ENCODE results near the gene IL17RD.

IL17RD gene

GRCh38 chr3:57064001-57064400 is 101.2 kb downstream of the IL17RD start:
- no peak for DNase-seq

GRCh38 chr3:57063032-57063431 is 102.1 kb downstream of the IL17RD start:
- no peak for DNase-seq

- DNase-seq: no peak
Measured at GRCh38 chr3:57062101-57062631, 103.0 kb downstream of the IL17RD start.

DNA sequence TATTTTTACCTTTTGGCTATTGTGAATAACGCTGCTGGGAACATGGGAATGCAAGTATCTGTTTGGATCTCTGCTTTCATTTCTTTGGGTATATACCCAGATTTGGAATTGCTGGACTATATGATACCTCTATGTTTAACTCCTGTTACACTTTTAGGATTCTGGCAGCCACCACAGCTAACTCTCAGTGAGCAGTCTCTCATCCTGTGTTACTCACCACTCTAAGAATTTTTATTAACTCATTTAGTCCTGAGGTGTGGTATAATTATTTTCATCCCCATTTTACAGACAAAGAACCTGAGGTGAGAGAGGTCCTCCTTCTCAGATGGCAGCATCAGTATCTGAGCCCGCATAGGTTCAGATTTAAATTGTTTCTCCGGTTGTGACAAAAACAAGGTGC is 103.6 kb downstream of the IL17RD start:
- DNase-seq: no peak

DNA sequence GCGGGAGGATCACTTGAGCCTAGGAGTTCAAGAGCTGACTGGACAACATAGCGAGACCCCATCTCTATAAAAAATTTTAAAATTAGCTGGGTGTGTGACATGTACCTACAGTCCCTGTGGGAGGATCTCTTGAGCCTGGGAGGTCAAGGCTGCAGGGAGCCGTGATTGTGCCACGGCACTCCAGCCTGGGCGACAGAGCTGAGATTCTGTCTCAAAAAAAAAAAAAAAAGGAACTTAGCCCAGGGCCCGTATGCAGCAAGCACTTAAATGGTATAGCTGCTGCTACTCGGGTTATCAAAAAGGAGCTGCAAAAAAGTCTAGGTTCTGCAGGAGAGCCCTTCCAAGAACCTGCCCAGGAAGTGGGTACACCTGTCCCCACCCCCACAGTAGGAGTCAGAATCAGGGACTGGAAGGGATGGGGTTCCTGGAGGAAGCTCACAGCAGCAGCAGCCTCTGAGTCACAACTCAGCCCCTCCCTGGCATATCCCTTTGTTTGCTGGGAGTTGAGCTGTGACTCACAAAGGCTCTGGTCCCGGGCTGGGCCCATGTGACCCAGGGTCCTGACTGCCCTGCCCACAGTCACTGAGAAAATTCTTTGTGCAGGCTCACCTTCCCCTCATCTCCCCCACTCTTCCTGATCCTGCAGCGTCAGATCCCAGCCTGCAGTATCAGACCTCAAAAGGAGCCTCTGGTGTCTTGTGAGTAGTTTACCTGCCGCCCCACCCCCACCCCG is 104.9 kb downstream of the IL17RD start, which contains the start of gene SPATA12:
Gene SPATA12, plus strand, starts transcription at position 576 of the 733 bp plus-strand sequence. CDS start 13,031 bp downstream, outside the sequence.
- DNase-seq: peak; percentile 86

GRCh38 chr3:57059411-57059810 is 105.7 kb downstream of the IL17RD start:
- peak; percentile 56 for DNase-seq

GRCh38 chr3:57057351-57057750 is 107.8 kb downstream of the IL17RD start:
- no peak for DNase-seq

DNA sequence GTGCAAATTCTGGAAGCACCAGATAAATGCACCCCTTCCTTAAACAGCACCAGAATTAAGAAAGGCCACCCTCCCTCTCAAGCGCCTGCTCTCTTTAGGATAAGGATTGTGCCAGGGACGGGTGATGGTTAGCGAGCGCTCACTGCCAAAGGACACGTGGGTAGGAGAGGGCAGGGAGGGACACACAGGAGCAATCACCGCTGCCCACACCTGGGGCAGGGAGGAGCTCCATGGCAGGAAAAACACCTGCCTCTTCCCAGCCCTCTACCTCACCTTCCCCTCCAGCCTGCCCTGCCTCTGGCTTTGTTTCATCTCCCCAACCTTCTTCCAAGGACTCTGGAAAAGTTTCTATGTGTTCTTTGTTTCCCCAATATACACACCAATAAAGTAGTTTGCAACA is 112.0 kb downstream of the IL17RD start:
- DNase-seq: no peak

DNA sequence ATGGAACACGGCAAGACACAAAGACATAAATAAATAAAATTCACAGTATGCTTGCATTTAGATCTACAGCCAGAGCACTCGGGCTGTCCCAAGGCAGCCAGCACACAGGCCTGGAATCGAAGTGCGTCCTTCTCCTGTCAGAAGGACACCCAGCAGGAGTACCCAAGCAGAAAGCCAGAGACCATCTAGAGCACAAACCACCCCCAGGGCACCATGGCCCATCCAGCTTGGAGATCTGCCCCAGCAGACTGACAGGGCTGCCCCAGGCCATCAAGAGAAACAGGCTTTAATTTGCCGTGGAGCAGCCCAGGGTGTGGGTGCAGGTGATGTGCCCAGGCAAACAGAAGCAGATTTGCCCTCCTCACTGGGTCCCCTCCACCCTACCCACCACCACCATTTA is 112.5 kb downstream of the IL17RD start:
- no peak for DNase-seq

- no peak for DNase-seq
Measured at GRCh38 chr3:57048728-57049127, 116.4 kb downstream of the IL17RD start.

GRCh38 chr3:57048052-57048671 is 117.0 kb downstream of the IL17RD start:
- DNase-seq: no peak

GRCh38 chr3:57046101-57046765 is 118.9 kb downstream of the IL17RD start:
- DNase-seq: no peak

- DNase-seq: no peak
Measured at GRCh38 chr3:57043518-57043917, 121.6 kb downstream of the IL17RD start.

DNA sequence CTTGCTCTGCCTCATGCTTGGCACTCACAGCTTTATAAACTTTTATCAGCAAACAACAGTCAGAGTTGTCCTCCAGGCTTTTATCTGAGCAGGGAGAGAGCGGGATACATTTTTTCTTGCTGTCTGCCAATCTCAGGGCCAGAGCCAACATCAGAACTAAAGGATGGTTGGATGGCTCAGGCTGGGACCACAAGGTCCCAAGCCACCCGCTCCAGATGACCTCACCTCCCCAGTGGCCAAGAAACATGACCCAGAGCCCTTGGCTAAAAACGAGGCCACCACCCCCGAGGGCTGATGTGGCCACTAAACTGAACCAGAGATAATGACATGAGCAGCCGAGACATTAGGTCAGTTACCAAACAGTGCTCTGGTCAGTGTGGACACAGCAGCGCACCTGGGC is 123.5 kb downstream of the IL17RD start:
- DNase-seq: no peak

All from EL (cell line).